Neutrophil (primary cell): ENCODE data around the gene IFT122.

ENCODE experiments used
- H3K27ac ChIP-seq: fragments of 200-600 bp; sonication (generic); 2 replicates; pipeline ENCODE4 v1.5.1; 2016; ENCODE audit warnings: mild to moderate bottlenecking, moderate library complexity
- H3K27me3 ChIP-seq: fragments of 200-600 bp; sonication (generic); 2 replicates; pipeline ENCODE4 v1.6.0; 2016; ENCODE audit warnings: mild to moderate bottlenecking
- H3K36me3 ChIP-seq: fragments of 200-600 bp; sonication (generic); 2 replicates; pipeline ENCODE4 v1.5.1; 2017
- H3K4me1 ChIP-seq, 2 experiments: fragments of 200-600 bp in 1 of 2; sonication (generic) in 1 of 2; 1 replicate in 1 of 2; 2 replicates in 1 of 2; pipeline versions ENCODE4 v1.5.1 to v1.6.1; 2013 to 2016; ENCODE audit warnings: low read depth in 1 of 2, low read length in 1 of 2, mild to moderate bottlenecking in 1 of 2, moderate library complexity in 1 of 2; ENCODE audit not compliant: control insufficient read depth in 1 of 2, insufficient read depth in 1 of 2
- H3K4me3 ChIP-seq, 2 experiments: fragments of 200-600 bp in 1 of 2; sonication (generic) in 1 of 2; 1 replicate in 1 of 2; 2 replicates in 1 of 2; pipeline ENCODE4 v1.5.1; 2013 to 2016; ENCODE audit warnings: low read depth in 1 of 2, low read length in 1 of 2, mild to moderate bottlenecking in 1 of 2, moderate library complexity in 1 of 2
- H3K9me3 ChIP-seq: fragments of 200-600 bp; sonication (generic); 2 replicates; pipeline ENCODE4 v1.5.1; 2016
- TF ChIP-seq, protein P1 (sequence below): fragments of 200-600 bp; sonication (generic); IDR thresholded peaks from 2 replicates; pipeline ENCODE4 v1.5.1; 2016; ENCODE audit warnings: antibody characterized with exemption

IFT122 gene

DNA sequence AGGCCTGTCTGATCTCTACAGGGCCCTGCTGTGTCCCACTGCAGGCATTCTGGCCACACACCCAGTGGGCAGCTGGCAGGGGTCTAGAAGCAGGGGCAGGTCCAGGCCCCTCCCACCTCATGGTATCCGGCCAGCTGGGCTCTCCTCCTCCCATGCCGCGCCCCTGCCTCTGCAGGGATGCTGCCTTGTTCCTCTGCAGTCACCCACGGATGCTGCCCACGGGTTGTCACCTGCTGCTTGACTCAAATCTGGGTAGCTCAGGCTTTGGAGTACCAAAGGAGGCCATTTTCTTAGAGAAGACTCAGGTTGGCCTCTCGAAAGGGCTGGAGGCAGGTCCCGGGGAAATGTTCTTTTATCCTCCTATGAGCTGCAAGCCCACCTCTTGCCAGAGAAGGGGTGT lies 36.6 kb upstream of the IFT122 start:
- Histone ChIP-seq H3K36me3 (no peaks in the 10 kb centered on the region), H3K9me3 (no peaks in the 10 kb centered on the region), H3K4me1 (peaks cover 8 to 11% of the 10 kb centered on the region in 2 experiments), H3K27ac (no peak overlapping the region), H3K27me3 (no peaks in the 10 kb centered on the region), H3K4me3 (no peak overlapping the region)
- TF ChIP-seq, protein P1, sequence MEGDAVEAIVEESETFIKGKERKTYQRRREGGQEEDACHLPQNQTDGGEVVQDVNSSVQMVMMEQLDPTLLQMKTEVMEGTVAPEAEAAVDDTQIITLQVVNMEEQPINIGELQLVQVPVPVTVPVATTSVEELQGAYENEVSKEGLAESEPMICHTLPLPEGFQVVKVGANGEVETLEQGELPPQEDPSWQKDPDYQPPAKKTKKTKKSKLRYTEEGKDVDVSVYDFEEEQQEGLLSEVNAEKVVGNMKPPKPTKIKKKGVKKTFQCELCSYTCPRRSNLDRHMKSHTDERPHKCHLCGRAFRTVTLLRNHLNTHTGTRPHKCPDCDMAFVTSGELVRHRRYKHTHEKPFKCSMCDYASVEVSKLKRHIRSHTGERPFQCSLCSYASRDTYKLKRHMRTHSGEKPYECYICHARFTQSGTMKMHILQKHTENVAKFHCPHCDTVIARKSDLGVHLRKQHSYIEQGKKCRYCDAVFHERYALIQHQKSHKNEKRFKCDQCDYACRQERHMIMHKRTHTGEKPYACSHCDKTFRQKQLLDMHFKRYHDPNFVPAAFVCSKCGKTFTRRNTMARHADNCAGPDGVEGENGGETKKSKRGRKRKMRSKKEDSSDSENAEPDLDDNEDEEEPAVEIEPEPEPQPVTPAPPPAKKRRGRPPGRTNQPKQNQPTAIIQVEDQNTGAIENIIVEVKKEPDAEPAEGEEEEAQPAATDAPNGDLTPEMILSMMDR: no peak

DNA sequence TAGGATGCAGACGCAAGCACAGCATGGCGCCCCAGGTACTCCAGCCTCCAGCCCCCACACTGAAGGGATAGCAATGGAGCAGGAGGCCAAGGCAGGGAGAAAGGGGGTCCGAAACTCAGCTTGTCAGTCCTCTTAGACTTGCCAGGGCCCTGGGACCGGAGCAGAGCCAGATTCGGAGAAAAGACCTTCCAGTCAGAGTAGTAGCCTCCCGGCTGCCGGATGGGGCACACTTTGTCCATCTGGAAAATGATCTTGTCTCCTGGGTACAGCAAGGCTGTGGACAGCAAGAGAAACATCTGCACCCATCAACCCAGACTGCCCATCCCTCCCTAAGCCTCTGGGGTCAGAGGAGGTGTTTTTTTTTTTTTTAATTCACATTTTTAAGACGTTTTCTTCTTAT lies 35.9 kb upstream of the IFT122 start:
- Histone ChIP-seq H3K4me1 (peaks cover 3 to 6% of the 10 kb centered on the region in 2 experiments), H3K4me3 (no peak overlapping the region)
- TF ChIP-seq, protein P1: no peak

DNA sequence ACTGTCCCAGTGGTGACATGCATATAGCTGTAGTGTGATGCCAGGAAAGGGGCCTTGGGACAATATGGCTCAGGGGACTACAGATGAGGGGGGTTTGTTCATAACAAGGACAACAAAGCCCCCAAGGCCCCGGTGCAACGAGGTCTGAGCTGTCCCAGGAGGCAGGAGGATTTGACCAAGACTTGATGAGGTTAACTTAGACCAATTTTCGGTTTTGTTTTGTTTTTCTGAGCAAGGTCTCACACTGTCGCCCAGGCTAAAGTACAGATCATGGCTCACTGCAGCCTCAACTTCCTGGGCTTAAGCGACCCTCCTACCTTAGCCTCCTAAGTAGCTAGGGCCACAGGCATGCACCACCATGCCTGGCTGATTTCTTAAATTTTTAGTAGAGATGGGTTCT lies 35.4 kb upstream of the IFT122 start:
- H3K27ac ChIP-seq: no peak overlapping the region
- H3K27me3 ChIP-seq: no peaks in the 10 kb centered on the region
- no peak overlapping the region for H3K4me3 ChIP-seq
- H3K4me1 ChIP-seq: peaks cover 3 to 5% of the 10 kb centered on the region in 2 experiments
- TF ChIP-seq, protein P1: no peak
- H3K9me3 ChIP-seq: no peaks in the 10 kb centered on the region
- H3K36me3 ChIP-seq: no peaks in the 10 kb centered on the region

More for the DNA sequence above, 35.9 kb upstream of the IFT122 start:
- H3K27ac ChIP-seq: no peak overlapping the region
- no peaks in the 10 kb centered on the region for H3K27me3 ChIP-seq
- H3K36me3 ChIP-seq: no peaks in the 10 kb centered on the region
- H3K9me3 ChIP-seq: no peaks in the 10 kb centered on the region

DNA sequence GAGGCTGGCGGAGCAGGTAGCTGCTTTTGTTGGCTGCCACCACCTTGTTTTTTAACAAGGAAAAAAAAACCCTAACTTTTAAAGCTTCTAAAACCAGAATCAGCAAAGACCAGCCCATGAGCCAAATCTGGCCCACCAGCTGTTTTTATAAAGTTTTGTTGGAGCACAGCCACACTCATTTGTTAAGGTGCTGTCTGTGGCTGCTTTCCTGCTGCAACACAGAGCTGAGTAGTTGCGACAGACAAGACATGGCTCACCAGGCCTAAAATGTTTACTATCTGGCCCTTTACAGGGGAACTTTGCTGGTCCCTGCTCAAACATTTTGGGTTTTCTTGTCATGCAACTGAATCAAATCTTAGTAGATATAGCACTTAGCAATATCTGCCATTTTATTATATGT lies 30.5 kb upstream of the IFT122 start:
- no peaks in the 10 kb centered on the region for H3K9me3 ChIP-seq
- no peaks in the 10 kb centered on the region for H3K27me3 ChIP-seq
- no peaks in the 10 kb centered on the region for H3K36me3 ChIP-seq
- no peak overlapping the region for H3K27ac ChIP-seq
- no peak overlapping the region for H3K4me3 ChIP-seq
- TF ChIP-seq, protein P1: no peak
- no peaks in the 10 kb centered on the region for H3K4me1 ChIP-seq

DNA sequence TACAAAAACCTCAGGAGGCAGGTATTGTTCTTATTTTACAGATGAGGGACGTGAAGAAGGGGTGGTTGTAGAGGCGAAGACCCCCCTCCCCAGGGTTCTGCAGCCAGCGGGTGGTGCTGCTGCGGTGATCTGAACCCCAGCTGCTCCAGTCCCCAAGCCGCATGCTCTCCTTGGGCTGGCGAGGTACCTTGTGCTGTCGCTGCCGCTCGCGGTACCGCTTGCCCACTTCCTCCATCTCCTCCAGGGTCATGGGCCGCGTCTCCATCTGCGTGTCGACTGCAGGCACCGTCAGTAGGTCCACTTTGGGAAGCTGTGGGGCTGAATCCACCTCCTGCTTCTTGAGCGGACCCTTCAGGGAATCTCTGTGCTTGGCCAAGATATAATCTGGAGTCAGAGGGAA lies 29.1 kb upstream of the IFT122 start:
- TF ChIP-seq, protein P1: no peak
- Histone ChIP-seq H3K27me3 (no peaks in the 10 kb centered on the region), H3K4me3 (no peak overlapping the region), H3K9me3 (no peaks in the 10 kb centered on the region), H3K4me1 (no peaks in the 10 kb centered on the region), H3K36me3 (no peaks in the 10 kb centered on the region), H3K27ac (no peak overlapping the region)
